PC-3 (cell line): ENCODE data around the gene EDN3.

ENCODE experiments used
- CTCF ChIP-seq: fragments of 300-600 bp; sonication (generic); conservative IDR thresholded peaks from 2 replicates; pipeline ENCODE4 v1.5.1; 2017; ENCODE audit warnings: antibody characterized with exemption, low read depth, mild to moderate bottlenecking, low read length
- EZH2 ChIP-seq: fragments of 300-600 bp; sonication (generic); IDR thresholded peaks from one replicate; pipeline ENCODE4 v1.6.1; 2017; ENCODE audit warnings: antibody characterized with exemption, mild to moderate bottlenecking, low read length; ENCODE audit not compliant: unreplicated experiment

GRCh38 chr20:59318803-59319202, 18.4 kb downstream of the EDN3 start:
- TF ChIP-seq CTCF (no peak), EZH2 (no peak)
